Esophagus squamous epithelium (tissue), 4 donors: ENCODE data around the gene IGF1R.

Experiments used
- POLR2A ChIP-seq, 4 donors: fragments of 450-650 bp; IDR thresholded peaks; one replicate each; pipeline ENCODE4 v1.6.1; 2017; ENCODE audit warnings: antibody characterized with exemption in 4 of 4, mild to moderate bottlenecking in 4 of 4, moderate library complexity in 3 of 4
- TF ChIP-seq, protein P1 (sequence below), 6 experiments: fragments of 450-650 bp in 4 of 6; fragments of 200-600 bp in 2 of 6; sonication (generic) in 2 of 6; IDR thresholded peaks; one replicate each; pipeline ENCODE4 v1.5.1; 2016 to 2019; ENCODE audit warnings: antibody characterized with exemption in 6 of 6, mild to moderate bottlenecking in 4 of 6, moderate library complexity in 4 of 6

DNA sequence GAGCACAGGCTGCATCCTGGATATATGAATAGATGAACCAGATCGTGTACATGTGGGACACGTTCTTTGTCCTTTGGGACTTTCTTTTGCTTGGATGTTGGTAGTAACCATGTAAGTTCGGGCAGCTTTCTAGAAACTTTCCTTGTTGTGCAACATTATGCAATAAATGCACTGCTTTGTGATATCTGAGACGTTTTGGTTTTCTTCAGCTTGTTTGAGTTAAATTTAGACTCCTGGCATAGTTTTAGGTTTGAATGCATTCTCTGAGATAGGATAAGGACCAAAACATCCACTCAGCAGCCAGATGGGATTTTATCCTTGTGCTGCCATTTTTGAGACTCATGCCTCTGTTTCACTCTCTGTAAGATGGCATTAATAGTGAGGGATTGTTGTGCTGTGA is 158.9 kb downstream of the IGF1R start:
- TF ChIP-seq, protein P1, sequence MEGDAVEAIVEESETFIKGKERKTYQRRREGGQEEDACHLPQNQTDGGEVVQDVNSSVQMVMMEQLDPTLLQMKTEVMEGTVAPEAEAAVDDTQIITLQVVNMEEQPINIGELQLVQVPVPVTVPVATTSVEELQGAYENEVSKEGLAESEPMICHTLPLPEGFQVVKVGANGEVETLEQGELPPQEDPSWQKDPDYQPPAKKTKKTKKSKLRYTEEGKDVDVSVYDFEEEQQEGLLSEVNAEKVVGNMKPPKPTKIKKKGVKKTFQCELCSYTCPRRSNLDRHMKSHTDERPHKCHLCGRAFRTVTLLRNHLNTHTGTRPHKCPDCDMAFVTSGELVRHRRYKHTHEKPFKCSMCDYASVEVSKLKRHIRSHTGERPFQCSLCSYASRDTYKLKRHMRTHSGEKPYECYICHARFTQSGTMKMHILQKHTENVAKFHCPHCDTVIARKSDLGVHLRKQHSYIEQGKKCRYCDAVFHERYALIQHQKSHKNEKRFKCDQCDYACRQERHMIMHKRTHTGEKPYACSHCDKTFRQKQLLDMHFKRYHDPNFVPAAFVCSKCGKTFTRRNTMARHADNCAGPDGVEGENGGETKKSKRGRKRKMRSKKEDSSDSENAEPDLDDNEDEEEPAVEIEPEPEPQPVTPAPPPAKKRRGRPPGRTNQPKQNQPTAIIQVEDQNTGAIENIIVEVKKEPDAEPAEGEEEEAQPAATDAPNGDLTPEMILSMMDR (IDR thresholded peaks at IDR 0.05), result no peak
- no peak for TF ChIP-seq POLR2A (IDR thresholded peaks at IDR 0.05)
